Hepatocyte (in vitro differentiated cells): ENCODE measurements around the gene PYY.

Source experiments
- CTCF ChIP-seq: fragments of 200-600 bp; sonication (generic); IDR thresholded peaks from 2 replicates; pipeline ENCODE4 v1.5.1; 2016; ENCODE audit warnings: antibody characterized with exemption, mild to moderate bottlenecking; ENCODE audit not compliant: poor library complexity
- EZH2 ChIP-seq: fragments of 200-600 bp; sonication (generic); IDR thresholded peaks from 2 replicates; pipeline ENCODE4 v1.6.1; 2016; ENCODE audit warnings: antibody characterized with exemption, mild to moderate bottlenecking, borderline replicate concordance
- EZH2phosphoT487 ChIP-seq: fragments of 200-600 bp; sonication (generic); IDR thresholded peaks from one replicate; pipeline ENCODE4 v1.6.1; 2018; ENCODE audit warnings: antibody characterized with exemption, mild to moderate bottlenecking, low read depth, moderate library complexity; ENCODE audit not compliant: unreplicated experiment, severe bottlenecking

- TF ChIP-seq CTCF (no peak), EZH2 (no peak), EZH2phosphoT487 (no peak)
These were observed 29.2 kb downstream of the PYY start for GRCh38 chr17:43924558-43924957.
